HCT116 (cell line): ENCODE measurements around the gene CACNA1F. TPM values are rescaled to one million over a fixed set of nuclear protein-coding genes. Genes with fewer than 3 reads are reported as not detected.

Experiments
- ATAC-seq: fragments of 200-7000 bp; cut with Tn5 transposase; 2 replicates; pipeline ENCODE4 v1.9.1; 2020; ENCODE audit warnings: mild to moderate bottlenecking, moderate library complexity
- BruUV-seq: library from RNA; stranded (reverse); fragments of 400-500 nt; replicated peaks from 2 replicates; lab custom pipeline; 2021; lab: Mats Ljungman, UMichigan
- CTCF ChIA-PET: fragments of 300-600 bp; sonication (Branson Sonifier 250); formaldehyde crosslinking; loops from one replicate; lab custom pipeline; 2021; ENCODE audit warnings: antibody characterized with exemption; lab: Charles Lee
- POLR2A ChIA-PET: fragments of 300-600, 350-600 bp; sonication (Branson Sonifier 250); formaldehyde crosslinking; loops from one replicate; lab custom pipeline; 2021; ENCODE audit warnings: antibody characterized with exemption; lab: Charles Lee
- RAD21 ChIA-PET, 2 experiments: fragments of 300-600 bp; sonication (Branson Sonifier 250); formaldehyde crosslinking; loops; one replicate each; lab custom pipeline; 2023; ENCODE audit warnings: low total read pairs in 2 of 2; ENCODE audit not compliant: uncharacterized antibody in 2 of 2, unreplicated experiment in 2 of 2, low non-redundant PET in 1 of 2; lab: Charles Lee
- DNase-seq: peaks from one replicate; pipeline ENCODE4 v3.0.0-alpha.2; 2010; ENCODE audit warnings: low read depth, low spot score
- H2AFZ ChIP-seq: fragments of 200-600 bp; shearing (Covaris generic), sonication (generic); 2 replicates; pipeline ENCODE4 v1.6.1; 2017; ENCODE audit warnings: low read depth, mixed run types, mixed read lengths, antibody characterized with exemption, low read length; ENCODE audit not compliant: poor library complexity, severe bottlenecking
- H3K27ac ChIP-seq: 2 replicates; pipeline ENCODE4 v1.5.1; 2012; ENCODE audit warnings: low read depth, low read length
- H3K27me3 ChIP-seq: fragments of 200-600 bp; sonication (generic); 2 replicates; pipeline ENCODE4 v1.6.1; 2016; ENCODE audit warnings: mixed run types, low read length, mixed read lengths; ENCODE audit not compliant: insufficient read depth
- H3K36me3 ChIP-seq, 2 experiments: fragments of 200-500 bp in 1 of 2; fragments of 200-600 bp in 1 of 2; sonication (Bioruptor generic) in 1 of 2; sonication (generic) in 1 of 2; 2 replicates each; pipeline versions ENCODE4 v1.5.1 to v1.6.1; 2014 to 2016; ENCODE audit warnings: low read length in 2 of 2, inconsistent platforms in 1 of 2, mixed read lengths in 1 of 2, mixed run types in 1 of 2; ENCODE audit not compliant: insufficient read depth in 2 of 2, control insufficient read depth in 1 of 2
- H3K4me1 ChIP-seq, 2 experiments: fragments of 200-600 bp in 1 of 2; sonication (generic) in 1 of 2; 2 replicates each; pipeline versions ENCODE4 v1.5.1 to v1.6.1; 2012 to 2017; ENCODE audit warnings: low read length in 2 of 2, inconsistent platforms in 1 of 2, mild to moderate bottlenecking in 1 of 2, mixed read lengths in 1 of 2, mixed run types in 1 of 2, moderate library complexity in 1 of 2; ENCODE audit not compliant: insufficient read depth in 2 of 2, control insufficient read depth in 1 of 2
- H3K4me2 ChIP-seq: fragments of 200-600 bp; sonication (generic); 2 replicates; pipeline ENCODE4 v1.6.1; 2017; ENCODE audit warnings: mixed run types, low read length, mixed read lengths
- H3K4me3 ChIP-seq, 2 experiments: fragments of 200-600 bp in 1 of 2; sonication (generic) in 1 of 2; replicated peaks in 1 of 2; 2 replicates each; pipeline ENCODE4 v1.5.1; 2011 to 2016; ENCODE audit warnings: low read length in 2 of 2, control low read depth in 1 of 2, low read depth in 1 of 2, mild to moderate bottlenecking in 1 of 2, mixed read lengths in 1 of 2, mixed run types in 1 of 2
- H3K79me2 ChIP-seq: fragments of 200-600 bp; sonication (generic); 2 replicates; pipeline ENCODE4 v1.6.1; 2017; ENCODE audit warnings: mild to moderate bottlenecking, mixed run types, low read length, moderate library complexity, mixed read lengths; ENCODE audit not compliant: insufficient read depth
- H3K9ac ChIP-seq: fragments of 200-600 bp; sonication (generic); 2 replicates; pipeline ENCODE4 v1.6.1; 2016; ENCODE audit warnings: low read length, mixed read lengths
- H3K9me2 ChIP-seq: fragments of 200-600 bp; sonication (generic), shearing (Covaris generic); 2 replicates; pipeline ENCODE4 v1.6.1; 2017; ENCODE audit warnings: mixed run types, mild to moderate bottlenecking, moderate library complexity; ENCODE audit not compliant: insufficient read depth
- H3K9me3 ChIP-seq, 2 experiments: fragments of 200-500 bp in 1 of 2; fragments of 200-600 bp in 1 of 2; sonication (Bioruptor generic) in 1 of 2; sonication (generic) in 1 of 2; 2 replicates each; pipeline ENCODE4 v1.6.1; 2014 to 2017; ENCODE audit warnings: low read length in 2 of 2, mixed read lengths in 2 of 2, inconsistent platforms in 1 of 2, low read depth in 1 of 2, mild to moderate bottlenecking in 1 of 2, mixed run types in 1 of 2, moderate library complexity in 1 of 2; ENCODE audit not compliant: control insufficient read depth in 1 of 2, insufficient read depth in 1 of 2
- H4K20me1 ChIP-seq: fragments of 200-600 bp; sonication (generic), shearing (Covaris generic); 2 replicates; pipeline ENCODE4 v1.6.1; 2017; ENCODE audit warnings: mixed run types, mild to moderate bottlenecking, moderate library complexity; ENCODE audit not compliant: insufficient read depth
- CBX3 ChIP-seq: IDR thresholded peaks from 2 replicates; pipeline ENCODE4 v1.6.1; 2012; ENCODE audit warnings: low read depth
- CEBPB ChIP-seq: IDR thresholded peaks from 2 replicates; pipeline ENCODE4 v1.6.1; 2012; ENCODE audit warnings: low read depth
- EGR1 ChIP-seq: IDR thresholded peaks from 2 replicates; pipeline ENCODE4 v1.6.1; 2012; ENCODE audit warnings: low read depth
- POLR2AphosphoS5 ChIP-seq: IDR thresholded peaks from 2 replicates; pipeline ENCODE4 v1.6.1; 2011; ENCODE audit warnings: mild to moderate bottlenecking, low read depth, low read length, moderate library complexity
- RAD21 ChIP-seq: IDR thresholded peaks from 2 replicates; pipeline ENCODE4 v1.6.1; 2012; ENCODE audit warnings: low read depth, mild to moderate bottlenecking
- REST ChIP-seq: IDR thresholded peaks from 2 replicates; pipeline ENCODE4 v1.6.1; 2012; ENCODE audit warnings: low read depth
- SP1 ChIP-seq: IDR thresholded peaks from 2 replicates; pipeline ENCODE4 v1.6.1; 2012; ENCODE audit warnings: low read depth
- SRF ChIP-seq: IDR thresholded peaks from 2 replicates; pipeline ENCODE4 v1.6.1; 2012; ENCODE audit warnings: low read depth
- YY1 ChIP-seq: IDR thresholded peaks from 2 replicates; pipeline ENCODE4 v1.6.1; 2011; ENCODE audit warnings: low read length, low read depth, moderate library complexity, mild to moderate bottlenecking; ENCODE audit not compliant: insufficient replicate concordance; ENCODE audit errors: extremely low read depth
- ZBTB33 ChIP-seq: IDR thresholded peaks from 2 replicates; pipeline ENCODE4 v1.6.1; 2011; ENCODE audit warnings: mild to moderate bottlenecking, low read length, moderate library complexity; ENCODE audit not compliant: insufficient replicate concordance; ENCODE audit errors: extremely low read depth
- ZNF274 ChIP-seq: fragments of 200-500 bp; sonication (Bioruptor generic); IDR thresholded peaks from 2 replicates; pipeline ENCODE4 v1.6.1; 2014; ENCODE audit warnings: mild to moderate bottlenecking, low read depth, low read length, inconsistent platforms
- intact Hi-C: fragments of 100-400 bp; cut with micrococcal nuclease; formaldehyde crosslinking; loops from 2 replicates; pipeline ENCODE4 v1.10.0; 2022
- total RNA-seq: library from RNA; stranded (reverse); gene quantifications from one replicate; pipeline ENCODE4 v1.2.1, GENCODE V29; 2021; ENCODE audit not compliant: unreplicated experiment
- TF ChIP-seq, protein P1 (sequence below): IDR thresholded peaks from 2 replicates; pipeline ENCODE4 v1.6.1; 2012
- TF ChIP-seq, protein P2 (sequence below): IDR thresholded peaks from 2 replicates; pipeline ENCODE4 v1.6.1; 2012

The CACNA1F gene
- total RNA-seq, 1 experiment from 2014 or later: not detected

DNA sequence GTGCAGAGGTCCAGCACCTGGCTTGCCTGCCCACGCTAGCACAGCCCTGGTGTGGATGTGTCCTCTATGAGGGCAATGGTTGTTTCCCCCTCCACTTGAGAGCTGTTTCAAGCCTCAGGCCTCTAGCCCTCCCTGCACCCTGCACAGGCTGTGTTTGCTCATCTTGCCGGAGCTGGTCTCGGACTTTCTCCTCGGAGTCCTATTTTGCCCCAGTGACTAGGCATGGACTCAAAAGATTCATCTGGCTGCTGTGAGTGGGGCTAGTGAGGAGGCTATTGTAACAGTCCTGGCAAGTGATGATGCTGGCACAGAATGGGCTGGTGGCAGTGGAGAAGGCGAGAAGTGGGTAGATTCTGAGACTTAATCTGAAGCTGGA lies 25.6 kb upstream of the CACNA1F start:
- Histone ChIP-seq H3K79me2 (no peaks in the 10 kb centered on the region), H4K20me1 (no peaks in the 10 kb centered on the region), H3K9ac (no peak overlapping the region), H3K27ac (no peak overlapping the region), H3K36me3 (no peaks in the 10 kb centered on the region), H3K4me1 (no peaks in the 10 kb centered on the region), H3K4me3 (no peak overlapping the region), H2AFZ (no peak overlapping the region), H3K9me2 (no peaks in the 10 kb centered on the region), H3K4me2 (no peak overlapping the region), H3K27me3 (no peaks in the 10 kb centered on the region), H3K9me3 (no peaks in the 10 kb centered on the region)
- no peak for DNase-seq
- BruUV-seq: no TSS peak
- ChIA-PET RAD21 (no interaction called here), CTCF (no interaction called here), POLR2A (no interaction called here)
- ATAC-seq: no peak
- TF ChIP-seq ZBTB33: no peak
- no peak for TF ChIP-seq SP1
- no peak for TF ChIP-seq CEBPB
- no peak for TF ChIP-seq CBX3
- TF ChIP-seq ZNF274: no peak
- TF ChIP-seq SRF: no peak
- no peak for TF ChIP-seq RAD21
- TF ChIP-seq REST: no peak
- TF ChIP-seq, protein P1, sequence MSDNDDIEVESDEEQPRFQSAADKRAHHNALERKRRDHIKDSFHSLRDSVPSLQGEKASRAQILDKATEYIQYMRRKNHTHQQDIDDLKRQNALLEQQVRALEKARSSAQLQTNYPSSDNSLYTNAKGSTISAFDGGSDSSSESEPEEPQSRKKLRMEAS: no peak
- TF ChIP-seq, protein P2, sequence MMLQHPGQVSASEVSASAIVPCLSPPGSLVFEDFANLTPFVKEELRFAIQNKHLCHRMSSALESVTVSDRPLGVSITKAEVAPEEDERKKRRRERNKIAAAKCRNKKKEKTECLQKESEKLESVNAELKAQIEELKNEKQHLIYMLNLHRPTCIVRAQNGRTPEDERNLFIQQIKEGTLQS: no peak
- TF ChIP-seq POLR2AphosphoS5: no peak
- no peak for TF ChIP-seq YY1
- TF ChIP-seq EGR1: no peak
- intact Hi-C loops: no loop called here
